Neural progenitor cell (in vitro differentiated cells): ENCODE results near the gene SPATC1L. TPM values are rescaled to one million over a fixed set of nuclear protein-coding genes. Genes with fewer than 3 reads are reported as not detected.

Experiments used
- DNase-seq: peaks from one replicate; pipeline ENCODE4 v3.0.0-alpha.2; 2016; ENCODE audit warnings: low spot score
- H2AFZ ChIP-seq: fragments of 200-600 bp; sonication (generic); replicated peaks from 2 replicates; pipeline ENCODE4 v1.6.1; 2016; ENCODE audit warnings: antibody characterized with exemption
- H3F3A ChIP-seq: fragments of 200-600 bp; sonication (generic); 2 replicates; pipeline ENCODE4 v1.6.1; 2016; ENCODE audit warnings: antibody characterized with exemption, low read depth
- H3K27ac ChIP-seq: fragments of 200-600 bp; sonication (generic); 2 replicates; pipeline ENCODE4 v1.5.1; 2016; ENCODE audit warnings: mild to moderate bottlenecking
- H3K27me3 ChIP-seq: fragments of 200-600 bp; sonication (generic); 2 replicates; pipeline ENCODE4 v1.6.1; 2016; ENCODE audit warnings: mild to moderate bottlenecking, moderate library complexity
- H3K36me3 ChIP-seq: fragments of 200-600 bp; sonication (generic); 2 replicates; pipeline ENCODE4 v1.5.1; 2016
- H3K4me1 ChIP-seq: fragments of 200-600 bp; sonication (generic); 2 replicates; pipeline ENCODE4 v1.6.1; 2016; ENCODE audit warnings: mixed run types
- H3K4me2 ChIP-seq: fragments of 200-600 bp; sonication (generic); 2 replicates; pipeline ENCODE4 v1.6.1; 2016
- H3K4me3 ChIP-seq: fragments of 200-600 bp; sonication (generic); 2 replicates; pipeline ENCODE4 v1.5.1; 2016
- H3K79me2 ChIP-seq: fragments of 200-600 bp; sonication (generic); 2 replicates; pipeline ENCODE4 v1.6.1; 2016; ENCODE audit warnings: low read depth
- H3K9ac ChIP-seq: fragments of 200-600 bp; sonication (generic); 2 replicates; pipeline ENCODE4 v1.6.1; 2016
- H3K9me3 ChIP-seq: fragments of 200-600 bp; sonication (generic); 2 replicates; pipeline ENCODE4 v1.5.1; 2016; ENCODE audit warnings: low read depth
- H4K20me1 ChIP-seq: fragments of 200-600 bp; sonication (generic); 2 replicates; pipeline ENCODE4 v1.6.1; 2016; ENCODE audit warnings: low read depth
- H3K27ac Mint-ChIP-seq: 3 replicates; pipeline ENCODE4 v1.8.0; 2021; ENCODE audit warnings: mixed read lengths
- H3K27me3 Mint-ChIP-seq: 2 replicates; pipeline ENCODE4 v1.8.0; 2022; ENCODE audit warnings: low read depth, mild to moderate bottlenecking, inconsistent platforms, moderate library complexity, mixed read lengths; ENCODE audit not compliant: insufficient read depth
- H3K36me3 Mint-ChIP-seq: 3 replicates; pipeline ENCODE4 v1.8.0; 2021; ENCODE audit warnings: mixed read lengths
- H3K4me1 Mint-ChIP-seq: 3 replicates; pipeline ENCODE4 v1.8.0; 2021; ENCODE audit warnings: mixed read lengths
- H3K4me3 Mint-ChIP-seq: 3 replicates; pipeline ENCODE4 v1.8.0; 2021; ENCODE audit warnings: mild to moderate bottlenecking, moderate library complexity, mixed read lengths
- H3K9me3 Mint-ChIP-seq: 3 replicates; pipeline ENCODE4 v1.8.0; 2020; ENCODE audit warnings: mixed read lengths
- EZH2 ChIP-seq: fragments of 200-600 bp; sonication (generic); IDR thresholded peaks from 2 replicates; pipeline ENCODE4 v1.6.1; 2017; ENCODE audit warnings: antibody characterized with exemption, mild to moderate bottlenecking, moderate library complexity
- EZH2phosphoT487 ChIP-seq: fragments of 200-600 bp; sonication (generic); IDR thresholded peaks from 2 replicates; pipeline ENCODE4 v1.6.1; 2017; ENCODE audit warnings: antibody characterized with exemption
- total RNA-seq: library from RNA; depleted of rRNA; stranded (reverse); fragments of >200 nt; gene quantifications from 2 replicates; pipeline ENCODE4 v1.2.3, GENCODE V29; 2015; ENCODE audit warnings: low replicate concordance
- TF ChIP-seq, protein P1 (sequence below): fragments of 200-600 bp; sonication (generic); IDR thresholded peaks from 2 replicates; pipeline ENCODE4 v1.5.1; 2017; ENCODE audit warnings: antibody characterized with exemption, mild to moderate bottlenecking

Gene SPATC1L
- total RNA-seq, 1 donor from 2014 or later = 5.1 TPM

GRCh38 chr21:46138383-46138970 lies 45.8 kb downstream of the SPATC1L start:
- TF ChIP-seq EZH2phosphoT487 (no peak), EZH2 (no peak)
- TF ChIP-seq, protein P1, sequence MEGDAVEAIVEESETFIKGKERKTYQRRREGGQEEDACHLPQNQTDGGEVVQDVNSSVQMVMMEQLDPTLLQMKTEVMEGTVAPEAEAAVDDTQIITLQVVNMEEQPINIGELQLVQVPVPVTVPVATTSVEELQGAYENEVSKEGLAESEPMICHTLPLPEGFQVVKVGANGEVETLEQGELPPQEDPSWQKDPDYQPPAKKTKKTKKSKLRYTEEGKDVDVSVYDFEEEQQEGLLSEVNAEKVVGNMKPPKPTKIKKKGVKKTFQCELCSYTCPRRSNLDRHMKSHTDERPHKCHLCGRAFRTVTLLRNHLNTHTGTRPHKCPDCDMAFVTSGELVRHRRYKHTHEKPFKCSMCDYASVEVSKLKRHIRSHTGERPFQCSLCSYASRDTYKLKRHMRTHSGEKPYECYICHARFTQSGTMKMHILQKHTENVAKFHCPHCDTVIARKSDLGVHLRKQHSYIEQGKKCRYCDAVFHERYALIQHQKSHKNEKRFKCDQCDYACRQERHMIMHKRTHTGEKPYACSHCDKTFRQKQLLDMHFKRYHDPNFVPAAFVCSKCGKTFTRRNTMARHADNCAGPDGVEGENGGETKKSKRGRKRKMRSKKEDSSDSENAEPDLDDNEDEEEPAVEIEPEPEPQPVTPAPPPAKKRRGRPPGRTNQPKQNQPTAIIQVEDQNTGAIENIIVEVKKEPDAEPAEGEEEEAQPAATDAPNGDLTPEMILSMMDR = no peak
- H3K79me2 ChIP-seq = no peaks in the 10 kb centered on the region
- H3K36me3 ChIP-seq = no peaks in the 10 kb centered on the region
- H3F3A ChIP-seq = peaks cover 3% of the 10 kb centered on the region
- no peaks in the 10 kb centered on the region for H4K20me1 ChIP-seq
- H3K4me1 ChIP-seq = no peaks in the 10 kb centered on the region
- no peak overlapping the region for H3K4me3 ChIP-seq
- no peak overlapping the region for H3K9ac ChIP-seq
- peaks cover 5% of the 10 kb centered on the region for H3K4me1 Mint-ChIP-seq
- no peak for DNase-seq
- H3K27ac Mint-ChIP-seq = no peak overlapping the region
- H3K27me3 Mint-ChIP-seq = peaks cover 17% of the 10 kb centered on the region
- peaks cover 5% of the 10 kb centered on the region for H3K9me3 Mint-ChIP-seq
- no peaks in the 10 kb centered on the region for H3K36me3 Mint-ChIP-seq
- H3K4me2 ChIP-seq = no peak overlapping the region
- no peak overlapping the region for H3K4me3 Mint-ChIP-seq
- H2AFZ ChIP-seq = no peak overlapping the region
- peaks cover 46% of the 10 kb centered on the region for H3K27me3 ChIP-seq
- no peak overlapping the region for H3K27ac ChIP-seq
- H3K9me3 ChIP-seq = no peaks in the 10 kb centered on the region

DNA sequence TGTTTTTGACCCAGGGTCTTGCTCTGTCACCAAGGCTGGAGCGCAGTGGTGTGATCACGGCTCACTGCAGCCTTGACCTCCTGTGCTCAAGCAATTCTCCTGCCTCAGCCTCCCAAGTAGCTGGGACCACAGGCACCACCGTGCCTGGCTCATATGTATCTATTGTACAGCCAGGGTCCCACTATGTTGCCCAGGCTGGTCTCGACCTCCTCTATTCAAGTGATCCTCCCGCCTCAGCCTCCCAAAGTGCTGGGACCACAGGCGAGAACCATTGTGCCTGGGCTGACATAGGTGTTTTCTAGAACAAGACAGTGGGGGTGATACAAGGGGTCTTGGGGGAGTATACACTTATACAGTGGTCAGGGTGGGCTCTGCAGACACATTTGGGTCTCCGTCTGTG lies 46.4 kb downstream of the SPATC1L start:
- TF ChIP-seq EZH2phosphoT487 (no peak), EZH2 (no peak)
- TF ChIP-seq, protein P1 = no peak
- no peak overlapping the region for H3K9ac ChIP-seq
- Mint-ChIP-seq H3K4me1 (peaks cover 4% of the 10 kb centered on the region), H3K27ac (peak overlapping the region; percentile 46), H3K27me3 (peaks cover 17% of the 10 kb centered on the region), H3K4me3 (no peak overlapping the region), H3K9me3 (peaks cover 5% of the 10 kb centered on the region), H3K36me3 (no peaks in the 10 kb centered on the region)
- no peak overlapping the region for H3K4me2 ChIP-seq
- no peaks in the 10 kb centered on the region for H3K4me1 ChIP-seq
- H3K79me2 ChIP-seq = no peaks in the 10 kb centered on the region
- H3K4me3 ChIP-seq = no peak overlapping the region
- H2AFZ ChIP-seq = no peak overlapping the region
- no peaks in the 10 kb centered on the region for H3K36me3 ChIP-seq
- no peaks in the 10 kb centered on the region for H3K9me3 ChIP-seq
- peaks cover 41% of the 10 kb centered on the region for H3K27me3 ChIP-seq
- H3F3A ChIP-seq = peaks cover 3% of the 10 kb centered on the region
- H3K27ac ChIP-seq = no peak overlapping the region
- no peak for DNase-seq
- H4K20me1 ChIP-seq = no peaks in the 10 kb centered on the region

DNA sequence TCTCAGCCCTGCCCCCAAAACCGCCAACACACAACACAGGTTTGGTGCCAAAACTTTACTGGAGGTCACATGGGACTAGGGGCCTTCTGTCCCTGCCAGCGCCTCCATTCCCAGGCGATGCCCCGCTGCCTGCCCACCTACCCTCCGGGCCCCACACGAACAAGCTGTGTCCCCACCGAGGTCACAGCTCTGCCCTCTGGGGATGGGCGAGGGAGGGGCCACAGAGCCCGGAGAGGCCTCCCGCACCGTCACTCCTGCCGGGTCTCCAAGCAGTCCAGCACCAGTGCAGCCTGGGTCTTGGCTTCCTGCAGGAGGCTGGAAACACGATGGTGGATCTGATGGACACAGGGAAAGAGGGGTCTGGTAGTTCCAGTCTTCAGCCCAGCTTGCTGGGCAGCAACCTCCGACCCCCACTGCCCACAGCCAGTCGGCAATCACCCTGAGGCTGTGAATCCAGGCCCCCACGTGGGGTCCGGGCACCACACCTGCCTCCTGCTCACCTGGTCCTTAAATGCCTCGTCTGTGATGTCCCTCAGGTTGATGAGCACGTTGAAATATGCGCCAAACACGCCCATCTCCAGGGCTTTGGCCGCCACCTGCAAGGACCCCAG lies 47.4 kb downstream of the SPATC1L start:
- Histone ChIP-seq H3K79me2 (no peaks in the 10 kb centered on the region), H3F3A (peaks cover 3% of the 10 kb centered on the region), H2AFZ (no peak overlapping the region), H3K4me1 (no peaks in the 10 kb centered on the region), H3K27me3 (peaks cover 30% of the 10 kb centered on the region), H3K9ac (no peak overlapping the region), H4K20me1 (no peaks in the 10 kb centered on the region), H3K4me2 (peak overlapping the region; percentile 5), H3K4me3 (no peak overlapping the region), H3K36me3 (no peaks in the 10 kb centered on the region), H3K9me3 (no peaks in the 10 kb centered on the region), H3K27ac (no peak overlapping the region)
- Mint-ChIP-seq H3K9me3 (peaks cover 5% of the 10 kb centered on the region), H3K4me1 (peaks cover 4% of the 10 kb centered on the region), H3K36me3 (no peaks in the 10 kb centered on the region), H3K27ac (no peak overlapping the region), H3K27me3 (peaks cover 17% of the 10 kb centered on the region), H3K4me3 (no peak overlapping the region)
- TF ChIP-seq EZH2phosphoT487 (no peak), EZH2 (no peak)
- TF ChIP-seq, protein P1 = no peak
- DNase-seq = no peak
